HUDEP-2 (cell line): ENCODE results near the gene TCF19.
A peak's percentile ranks its signal among the peaks of the same experiment; 100 is the strongest.

Experiments
- DNase-seq, 76 experiments: peaks; one replicate each; lab custom pipeline; 2025; ENCODE audit not compliant: unreplicated experiment in 76 of 76; lab: John Stamatoyannopoulos, UW

TCF19 gene

DNA sequence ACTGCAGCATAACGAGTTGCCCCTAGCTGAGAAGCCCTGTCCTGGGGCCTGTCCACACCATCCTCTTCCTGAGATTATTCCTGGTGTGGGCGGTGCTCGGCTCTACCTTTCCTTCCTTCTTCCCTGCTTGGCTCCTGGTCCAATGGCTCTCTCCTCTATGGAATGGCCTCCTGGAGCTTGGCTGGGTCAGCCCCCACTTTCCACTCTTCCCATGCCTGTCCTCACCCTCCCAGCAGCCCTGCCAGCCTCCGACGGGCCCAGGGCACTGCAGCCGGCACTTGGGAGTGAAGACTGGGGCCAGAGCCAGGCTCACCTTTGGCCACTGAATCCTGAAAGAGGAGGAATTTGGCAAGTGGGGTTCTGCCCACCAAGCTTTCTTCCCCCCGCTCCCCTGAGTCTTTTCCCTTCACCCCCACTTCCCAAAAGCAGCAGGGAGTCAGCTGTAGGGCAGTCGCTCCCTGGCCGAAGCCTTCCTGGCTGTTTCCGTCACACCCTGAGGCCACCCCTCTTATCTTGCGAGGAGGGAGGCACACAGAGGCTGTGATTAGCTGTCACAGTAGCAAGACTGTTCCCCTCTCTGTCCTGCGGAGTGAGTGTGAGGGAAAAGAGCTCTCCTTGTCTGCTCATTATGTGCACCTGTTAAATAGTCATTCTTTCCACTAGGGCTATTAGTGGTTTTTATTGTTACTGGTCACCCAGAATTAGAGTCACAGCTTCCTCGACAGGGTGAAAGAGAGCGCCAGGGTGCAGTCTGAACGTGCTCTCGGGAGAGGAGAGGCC lies 31.8 kb upstream of the TCF19 start:
- peak in 10 of 76 experiments; percentile 8 to 36 (median 20) for DNase-seq

DNA sequence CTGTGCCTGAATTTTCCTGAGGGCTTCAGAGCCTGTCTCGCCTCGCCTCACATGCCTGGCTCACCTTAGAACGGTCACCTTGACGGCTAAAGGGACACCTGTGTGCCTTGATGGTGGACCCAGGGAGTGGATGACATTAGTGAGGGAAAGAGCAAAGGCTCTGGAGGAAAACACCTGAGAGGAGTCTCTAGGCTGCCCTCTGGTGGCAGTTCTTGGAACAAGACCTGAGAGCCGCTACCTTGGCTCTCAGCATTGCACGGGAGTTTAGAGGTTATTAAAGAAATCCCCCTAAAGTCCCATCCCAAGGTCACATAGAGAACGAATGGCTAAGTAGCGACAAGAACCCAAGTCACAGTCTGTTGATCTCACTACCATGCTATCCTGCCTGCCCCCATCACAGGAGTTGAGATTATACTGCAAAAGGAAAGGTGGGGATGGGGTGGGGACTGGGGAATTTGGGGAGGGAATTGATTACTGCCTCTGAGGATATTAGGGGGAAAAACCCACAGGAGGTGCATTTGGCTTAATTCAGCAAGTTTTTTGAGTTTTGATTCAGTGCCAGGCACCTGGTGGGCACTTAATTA lies 30.2 kb upstream of the TCF19 start:
- peak in 51 of 76 experiments; percentile 6 to 71 (median 38) for DNase-seq

DNA sequence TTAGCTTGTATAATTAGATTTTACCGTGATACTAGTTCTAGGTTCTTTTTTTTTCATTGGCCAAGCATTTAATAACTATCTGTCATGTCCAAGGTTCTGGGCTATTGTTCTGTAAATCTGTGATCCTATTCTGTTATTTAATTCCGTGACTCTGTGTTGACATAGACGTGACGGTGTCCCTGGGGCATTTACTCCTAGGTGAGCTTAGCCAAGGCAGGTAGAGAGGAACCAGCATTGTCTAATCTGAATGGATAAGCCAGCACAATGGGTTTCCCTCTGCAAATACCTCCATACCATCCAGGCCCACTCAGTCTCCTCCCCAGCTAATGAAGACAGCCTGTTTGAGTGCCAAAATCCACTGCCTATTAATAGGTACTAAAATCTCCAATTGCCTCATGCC lies 29.3 kb upstream of the TCF19 start:
- no peak for DNase-seq

DNA sequence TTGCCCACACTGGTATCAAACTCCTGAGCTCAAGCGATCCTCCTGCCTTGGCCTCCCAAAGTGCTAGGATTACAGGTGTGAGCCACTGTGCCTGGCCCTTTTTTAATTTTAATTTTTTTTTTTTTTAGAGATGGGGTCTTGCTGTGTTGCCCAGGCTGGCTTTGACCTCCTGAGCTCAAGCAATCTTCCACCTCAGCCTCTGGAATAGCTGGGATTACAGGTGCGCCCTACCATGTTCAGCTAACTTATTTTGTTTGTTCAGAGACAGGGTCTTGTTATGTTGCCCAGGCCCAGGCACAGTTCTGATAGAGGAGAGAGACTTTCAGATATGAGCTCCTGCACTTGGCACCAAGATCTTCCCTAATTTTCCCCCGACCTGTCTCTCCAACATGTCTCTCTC lies 27.6 kb upstream of the TCF19 start:
- DNase-seq, result no peak

DNA sequence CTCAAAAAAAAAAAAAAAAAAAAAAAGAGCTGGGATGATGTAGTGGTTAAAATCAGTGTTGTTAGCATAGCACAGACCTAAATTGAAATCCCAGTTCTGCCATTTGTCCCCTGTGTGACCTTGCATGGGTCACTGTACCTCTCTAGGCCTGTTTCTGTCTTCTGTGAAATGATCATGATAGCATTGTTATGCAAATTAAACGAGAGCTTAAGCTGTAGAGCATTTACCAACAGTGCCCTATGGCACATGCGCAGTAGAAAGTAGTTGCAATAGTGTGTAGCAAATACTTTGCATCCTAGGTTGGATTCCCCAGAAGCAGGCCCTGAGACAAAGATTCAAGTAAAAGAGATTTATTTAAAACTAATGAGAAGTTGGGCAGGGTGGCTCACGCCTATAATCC lies 26.8 kb upstream of the TCF19 start:
- DNase-seq, result no peak

DNA sequence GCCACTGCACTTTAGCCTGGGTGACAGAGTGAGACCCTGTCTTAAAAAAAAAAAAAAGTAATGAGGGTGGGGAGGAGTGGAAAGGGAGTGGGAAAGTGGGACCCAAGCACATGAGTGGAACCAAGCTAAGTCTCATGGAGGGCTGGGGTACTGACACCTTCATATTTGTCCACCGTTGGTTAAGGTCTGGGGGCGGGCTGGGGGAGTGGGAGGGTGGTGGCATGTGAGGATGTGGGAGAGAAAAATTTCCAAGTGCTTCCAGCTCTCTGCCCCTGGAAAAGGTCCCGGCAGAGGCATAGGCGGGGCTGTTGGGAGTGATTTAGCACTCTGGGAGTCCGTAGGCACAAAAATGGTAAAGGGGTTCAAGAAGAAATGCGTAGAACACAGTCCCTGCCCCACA lies 25.6 kb upstream of the TCF19 start:
- DNase-seq, result no peak

DNA sequence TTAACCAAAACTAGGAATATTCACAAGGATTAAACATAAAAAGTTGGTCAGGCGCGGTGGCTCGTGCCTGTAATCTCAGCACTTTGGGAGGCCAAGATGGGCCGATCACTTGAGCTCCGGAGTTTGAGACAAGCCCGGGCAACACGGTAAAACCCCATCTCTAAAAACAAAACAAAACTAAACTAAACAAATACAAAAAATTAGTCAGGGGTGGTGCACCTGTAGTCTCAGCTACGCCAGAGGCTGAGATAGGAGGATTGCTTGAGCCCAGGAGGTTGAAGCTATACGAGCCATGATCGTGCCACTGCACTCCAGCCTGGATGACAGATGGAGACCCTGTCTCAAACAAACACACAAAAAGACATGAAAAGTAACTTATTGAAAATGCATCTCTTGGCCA lies 22.7 kb upstream of the TCF19 start:
- DNase-seq, result no peak

DNA sequence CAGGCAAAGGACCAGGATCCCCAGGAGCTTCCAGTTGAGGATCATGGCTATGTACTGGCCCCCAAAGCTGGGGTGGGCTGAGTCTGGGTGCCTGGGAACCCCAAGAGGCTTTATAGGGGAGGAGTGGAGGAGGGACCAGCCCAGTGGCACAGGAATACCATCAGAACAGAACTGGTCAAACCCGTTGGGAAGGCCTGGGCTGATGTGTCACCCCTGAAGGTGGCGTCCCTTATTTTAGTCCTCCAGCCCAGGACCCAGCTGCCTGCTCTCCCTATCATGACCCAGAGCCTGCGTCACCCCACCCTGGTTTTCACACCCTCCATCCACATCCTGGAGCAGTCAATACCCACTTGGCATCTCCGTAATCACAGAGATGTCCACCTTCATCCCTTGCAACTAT lies 19.4 kb upstream of the TCF19 start, which contains the start of gene PSORS1C2:
TSS of gene PSORS1C2 (minus strand) at position 85 of the 400 bp plus-strand sequence. CDS start at position 45, 40 bp downstream.
- DNase-seq, result no peak

DNA sequence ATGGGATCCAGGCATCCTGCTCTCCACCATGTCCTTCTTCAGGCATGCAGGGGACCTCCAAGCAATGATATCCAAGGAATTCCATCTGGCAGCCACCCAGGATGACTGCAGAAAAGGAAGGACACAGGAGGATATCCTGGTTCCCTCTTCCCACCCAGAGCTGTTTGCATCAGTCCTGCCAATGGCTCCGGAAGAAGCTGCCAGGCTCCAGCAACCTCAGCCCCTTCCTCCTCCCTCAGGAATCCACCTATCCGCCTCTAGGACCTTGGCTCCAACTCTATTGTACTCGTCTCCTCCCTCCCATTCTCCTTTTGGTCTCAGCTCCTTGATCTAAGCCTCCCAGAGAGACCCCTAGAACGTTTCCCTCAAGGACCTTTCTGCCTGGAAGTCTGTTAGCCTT lies 18.8 kb upstream of the TCF19 start:
- DNase-seq, result no peak

DNA sequence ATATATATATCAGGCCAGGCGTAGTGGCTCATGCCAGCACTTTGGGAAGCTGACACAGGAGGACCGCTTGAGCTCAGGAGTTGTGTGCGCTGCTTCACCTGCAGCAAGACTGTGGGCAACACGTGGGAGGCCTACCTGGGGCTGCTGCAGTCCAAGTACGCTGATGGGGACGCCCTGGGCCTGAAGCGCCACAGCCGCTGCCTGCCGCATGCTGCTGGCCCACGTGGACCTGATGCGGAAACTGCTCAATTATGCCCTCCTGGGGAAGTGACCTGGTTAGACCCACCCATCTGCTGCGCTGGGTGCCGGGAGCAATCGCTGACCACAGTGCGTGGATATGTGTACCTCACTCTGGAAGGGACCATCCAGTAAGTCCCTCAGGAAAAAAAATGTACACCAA lies 17.7 kb upstream of the TCF19 start:
- DNase-seq, result no peak

DNA sequence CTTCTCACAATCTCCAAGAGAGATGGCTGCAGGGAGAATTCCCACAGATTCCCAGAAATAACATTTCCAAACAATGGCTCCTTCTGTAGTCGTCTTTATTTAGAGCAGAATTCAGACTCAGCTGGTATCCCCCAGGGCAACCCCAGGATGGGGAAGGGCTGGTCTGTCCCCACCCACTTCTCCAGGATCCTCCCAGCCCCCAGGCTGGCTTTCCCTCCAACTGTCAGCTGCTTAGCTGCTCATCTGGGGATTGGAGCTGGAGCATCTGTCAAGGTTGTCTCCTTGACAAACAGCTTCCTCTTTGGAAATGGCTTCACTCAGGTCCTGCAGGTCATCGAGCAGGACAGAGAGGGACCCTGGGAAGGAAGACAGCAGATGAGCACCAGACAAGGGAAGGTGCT lies 16.0 kb upstream of the TCF19 start:
- DNase-seq, result no peak

DNA sequence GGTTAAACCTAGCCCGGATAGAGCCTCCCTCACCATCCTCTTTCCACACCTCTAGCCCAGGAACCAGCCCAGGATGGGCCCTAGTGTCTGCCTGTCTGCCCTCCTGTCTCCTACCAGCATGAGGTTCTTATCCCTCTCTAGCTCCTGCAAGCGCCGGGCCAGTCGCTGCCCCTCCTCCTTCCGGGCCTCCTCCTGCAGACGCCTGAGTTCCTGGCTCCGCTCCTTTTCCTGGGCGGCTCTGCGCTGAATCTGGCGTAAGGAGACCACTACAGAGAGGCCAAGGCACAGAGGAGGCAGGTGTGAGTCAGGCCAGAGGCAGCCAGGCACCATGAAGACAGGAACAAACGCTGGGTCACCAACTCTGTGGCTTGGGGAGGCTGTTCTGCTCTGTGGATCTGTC lies 15.2 kb upstream of the TCF19 start:
- DNase-seq, result no peak

DNA sequence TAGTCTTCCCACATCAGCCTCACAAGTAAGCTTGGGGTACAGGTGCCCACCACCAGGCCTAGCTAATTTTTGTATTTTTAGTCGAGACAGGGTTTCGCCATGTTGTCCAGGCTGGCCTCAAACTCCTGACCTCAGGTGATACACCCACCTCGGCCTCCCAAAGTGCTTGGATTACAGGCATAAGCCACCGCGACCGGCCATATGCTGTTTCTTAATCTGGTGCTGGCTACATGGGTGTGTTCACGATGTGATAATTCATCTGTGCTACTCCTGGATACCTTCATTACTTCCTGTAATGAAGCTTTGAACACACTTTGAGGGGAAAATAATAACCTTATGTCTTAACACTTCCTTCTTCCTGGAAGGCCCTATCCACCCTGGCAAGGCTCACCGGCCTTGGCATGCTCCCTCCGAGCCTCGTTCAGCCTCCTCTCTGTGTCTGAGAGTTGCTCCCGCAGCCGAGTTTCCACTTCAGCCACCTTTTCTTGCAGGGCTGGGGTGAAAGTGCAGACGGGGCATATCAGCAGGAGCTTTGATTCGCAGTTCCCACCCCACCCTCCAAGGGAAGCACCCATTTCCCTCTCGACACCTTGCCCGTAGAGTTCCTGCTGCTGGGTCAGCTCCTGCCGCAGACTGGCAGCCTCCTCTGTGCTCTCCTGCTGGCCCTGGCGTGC lies 14.0 kb upstream of the TCF19 start:
- DNase-seq, result no peak

DNA sequence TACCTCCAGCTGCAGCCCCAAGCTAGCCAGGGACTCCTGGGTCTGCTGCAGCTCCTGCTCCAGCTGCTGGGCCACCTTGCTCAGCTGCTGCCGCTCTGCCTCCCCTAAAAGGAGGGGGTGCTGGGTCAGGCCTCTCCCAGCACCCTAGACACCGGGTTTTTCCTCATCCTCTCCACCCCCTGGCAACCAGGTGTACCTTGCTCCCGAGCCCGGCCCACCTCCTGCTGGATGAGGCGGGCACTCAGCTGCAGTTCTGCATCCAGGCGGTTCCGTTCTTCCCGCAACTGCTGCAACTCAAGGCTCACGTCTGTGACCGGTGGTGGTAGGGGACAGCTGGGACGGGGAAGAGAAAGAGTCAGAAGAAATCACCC lies 13.4 kb upstream of the TCF19 start:
- DNase-seq, result no peak

DNA sequence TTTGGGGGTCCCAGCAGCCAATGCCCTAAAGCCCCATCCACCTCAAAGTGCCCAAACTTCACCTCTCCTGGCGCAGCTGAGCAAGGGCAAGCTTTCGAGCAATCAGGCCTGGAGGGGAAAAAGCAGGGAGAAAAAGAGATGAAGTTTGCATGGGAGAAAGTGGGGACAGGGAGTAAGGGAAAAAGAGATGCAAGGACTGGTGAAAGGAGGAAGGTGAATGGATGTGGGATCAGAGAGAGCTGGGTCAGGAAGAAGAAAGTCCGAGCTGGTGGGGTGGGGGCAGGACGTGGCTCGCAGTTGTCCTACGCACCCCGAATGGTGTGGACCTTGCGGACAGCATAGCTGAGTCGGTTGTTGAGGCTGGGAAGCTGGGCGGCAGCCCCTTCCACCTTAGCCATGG lies 13.0 kb upstream of the TCF19 start:
- no peak for DNase-seq

DNA sequence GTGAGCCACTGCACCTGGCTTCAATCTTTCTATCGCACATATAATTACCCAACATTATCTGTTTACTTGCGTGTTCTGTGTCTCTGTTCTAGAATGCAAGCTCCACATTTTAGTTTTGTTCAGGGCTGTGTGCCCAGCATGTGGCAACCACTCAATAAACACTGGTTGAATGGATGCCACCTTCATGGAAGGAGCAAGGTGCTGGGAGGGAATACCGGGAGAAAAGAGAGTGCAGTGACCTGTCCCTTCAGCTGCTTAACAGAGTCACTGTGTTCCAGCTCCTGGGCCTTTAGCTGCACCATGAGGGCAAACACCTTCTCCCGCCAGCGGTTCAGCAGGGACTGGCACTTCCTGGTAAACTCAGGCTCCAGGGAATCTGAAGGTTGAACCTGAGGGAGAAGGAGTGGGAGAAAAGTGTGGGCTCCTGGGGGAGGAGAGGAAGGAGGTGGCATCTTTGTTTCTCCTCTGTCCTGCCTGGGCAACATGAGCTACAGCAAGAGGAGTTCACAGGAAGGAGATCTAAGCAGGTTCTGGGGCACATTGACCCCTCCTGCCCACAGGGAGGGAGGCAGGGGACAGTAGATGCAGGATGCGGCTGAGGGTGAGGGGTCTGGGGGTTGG lies 8.5 kb upstream of the TCF19 start:
- DNase-seq, result no peak

DNA sequence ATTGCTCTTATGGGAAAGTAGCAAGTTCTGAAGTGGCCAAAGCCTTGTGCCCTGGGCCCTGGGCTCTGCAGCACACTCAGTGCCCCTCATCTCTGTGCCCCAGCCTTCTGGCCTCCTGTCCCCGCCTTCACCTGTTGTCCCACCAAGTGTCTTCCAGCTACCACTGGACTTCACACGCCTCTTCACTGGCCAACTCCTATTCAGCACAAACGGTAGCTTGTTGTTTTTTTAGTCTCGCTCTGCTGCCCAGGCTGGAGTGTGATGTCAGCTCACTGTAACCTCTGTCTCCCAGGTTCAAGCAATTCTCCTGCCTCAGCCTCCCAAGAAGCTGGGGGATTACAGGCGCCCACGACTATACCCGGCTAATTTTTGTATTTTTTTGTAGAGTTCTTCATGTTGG lies 5.6 kb upstream of the TCF19 start:
- DNase-seq, result no peak

DNA sequence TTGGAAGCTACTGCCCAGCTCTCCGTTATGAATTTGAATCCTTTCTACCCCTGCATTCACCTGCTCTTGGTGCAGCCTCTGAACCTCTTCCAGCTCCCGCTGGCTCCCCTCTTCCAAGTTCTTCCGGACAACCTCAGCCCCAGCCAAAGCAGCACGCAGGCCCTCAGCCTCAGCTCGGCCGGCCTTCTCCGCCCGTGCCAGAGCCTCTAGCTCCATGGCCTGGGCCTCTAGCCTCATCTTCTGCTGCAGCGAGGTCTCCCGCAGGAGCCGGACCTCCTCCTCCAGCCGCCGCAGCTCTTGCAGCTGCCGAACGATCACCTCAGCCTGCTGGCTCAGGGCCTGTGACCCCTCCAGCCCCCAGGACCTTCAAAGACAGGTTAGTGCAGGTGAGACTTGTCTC lies 4.0 kb upstream of the TCF19 start:
- no peak for DNase-seq

DNA sequence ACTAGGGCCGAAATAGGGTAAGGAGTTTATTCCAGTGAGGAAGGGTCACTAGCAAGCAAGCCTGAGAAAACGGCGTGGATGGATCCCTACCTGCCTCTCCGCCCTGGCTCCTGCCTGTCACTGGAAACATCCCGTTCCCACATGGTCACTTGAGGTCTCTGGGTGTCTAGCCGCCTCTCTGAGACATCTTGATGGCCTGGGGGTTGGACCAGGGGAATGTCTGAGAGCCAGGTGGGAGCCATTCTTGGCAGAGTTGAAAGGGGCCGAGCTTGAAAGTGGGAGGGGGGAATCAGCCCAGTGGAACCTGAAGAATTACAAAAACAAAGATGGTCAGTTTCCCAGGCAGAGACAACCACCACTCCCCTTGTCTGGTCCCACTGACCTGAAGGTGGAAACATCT lies 1.7 kb upstream of the TCF19 start:
- no peak for DNase-seq

DNA sequence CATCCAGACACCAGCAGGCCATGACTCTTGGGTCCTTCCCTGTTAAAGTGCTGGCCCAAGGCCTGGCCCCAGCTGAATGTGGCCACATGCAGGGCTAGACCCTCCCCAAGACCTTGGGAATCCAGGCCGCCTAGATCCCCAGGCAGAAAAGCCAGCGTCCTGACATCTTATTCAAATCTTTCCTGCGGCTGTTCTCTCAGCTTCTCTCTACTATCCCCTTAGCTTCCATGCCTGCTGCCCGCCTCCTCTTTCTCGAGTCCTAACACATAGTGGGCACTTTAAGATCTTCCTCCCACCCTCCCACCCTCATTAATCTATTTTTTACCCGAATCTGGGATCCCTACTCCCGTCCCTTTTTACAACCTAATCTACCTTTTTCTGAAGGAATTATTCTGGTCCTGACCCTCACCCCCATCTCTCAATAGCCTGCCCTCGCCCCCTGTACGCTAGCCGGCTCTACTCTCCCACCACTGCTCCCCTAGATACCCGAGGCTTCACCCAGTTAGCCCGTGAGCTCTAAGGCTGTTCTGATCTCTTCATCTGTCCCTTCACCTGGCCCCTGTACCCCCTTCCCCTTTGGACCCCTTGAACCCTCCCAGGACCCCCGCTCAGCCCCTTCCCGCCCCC lies 763 bp upstream of the TCF19 start, which contains the start of gene CCHCR1:
TSS of gene CCHCR1 (minus strand) at position 290 of the 627 bp plus-strand sequence. CDS start at position 88, 202 bp downstream.
- no peak for DNase-seq
